H9 (cell line): ENCODE data around the gene TRIM2. TPM values are rescaled to one million over a fixed set of nuclear protein-coding genes. Genes with fewer than 3 reads are reported as not detected.

Source experiments
- DNase-seq: peaks from one replicate; pipeline ENCODE4 v3.0.0-alpha.2; 2017
- H2AFZ ChIP-seq: one replicate; pipeline ENCODE4 v1.6.1; 2013; ENCODE audit warnings: mild to moderate bottlenecking, low read length, control low read depth, moderate library complexity
- H2AK5ac ChIP-seq: 2 replicates; pipeline ENCODE4 v1.6.1; 2013; ENCODE audit warnings: low read length, control low read depth, mixed read lengths; ENCODE audit not compliant: insufficient read length
- H2BK120ac ChIP-seq: one replicate; pipeline ENCODE4 v1.6.1; 2013; ENCODE audit warnings: low read depth, mild to moderate bottlenecking, low read length, control low read depth, inconsistent platforms; ENCODE audit not compliant: poor library complexity, severe bottlenecking
- H2BK12ac ChIP-seq: 2 replicates; pipeline ENCODE4 v1.6.1; 2013; ENCODE audit warnings: low read length, control low read depth, mixed read lengths, low read depth; ENCODE audit not compliant: insufficient read length
- H2BK15ac ChIP-seq: 2 replicates; pipeline ENCODE4 v1.6.1; 2013; ENCODE audit warnings: low read depth, low read length, control low read depth
- H2BK20ac ChIP-seq: one replicate; pipeline ENCODE4 v1.6.1; 2013; ENCODE audit warnings: low read depth, mild to moderate bottlenecking, low read length, control low read depth, inconsistent platforms; ENCODE audit not compliant: poor library complexity, severe bottlenecking
- H2BK5ac ChIP-seq: 2 replicates; pipeline ENCODE4 v1.6.1; 2013; ENCODE audit warnings: low read length, control low read depth, mixed read lengths; ENCODE audit not compliant: insufficient read length
- H3K14ac ChIP-seq: 2 replicates; pipeline ENCODE4 v1.6.1; 2013; ENCODE audit warnings: low read length, control low read depth; ENCODE audit not compliant: insufficient read depth
- H3K18ac ChIP-seq: 2 replicates; pipeline ENCODE4 v1.6.1; 2013; ENCODE audit warnings: low read depth, mild to moderate bottlenecking, mixed read lengths, low read length, control low read depth; ENCODE audit not compliant: insufficient read length
- H3K23ac ChIP-seq: 2 replicates; pipeline ENCODE4 v1.6.1; 2013; ENCODE audit warnings: low read length, control low read depth, mixed read lengths, low read depth; ENCODE audit not compliant: insufficient read length
- H3K23me2 ChIP-seq: 2 replicates; pipeline ENCODE4 v1.6.1; 2013; ENCODE audit warnings: low read depth, mild to moderate bottlenecking, mixed read lengths, low read length, control low read depth; ENCODE audit not compliant: insufficient read length, poor library complexity, severe bottlenecking
- H3K27ac ChIP-seq: 2 replicates; pipeline ENCODE4 v1.5.1; 2013; ENCODE audit warnings: low read length, control low read depth, mixed read lengths, low read depth; ENCODE audit not compliant: insufficient read length
- H3K27me3 ChIP-seq: 2 replicates; pipeline ENCODE4 v1.6.1; 2013; ENCODE audit warnings: low read length, control low read depth, inconsistent platforms; ENCODE audit not compliant: insufficient read depth
- H3K4ac ChIP-seq: 2 replicates; pipeline ENCODE4 v1.6.1; 2013; ENCODE audit warnings: low read depth, mild to moderate bottlenecking, control low read depth, inconsistent platforms, low read length, moderate library complexity
- H3K4me1 ChIP-seq: 2 replicates; pipeline ENCODE4 v1.6.1; 2013; ENCODE audit warnings: low read length, control low read depth, inconsistent platforms; ENCODE audit not compliant: insufficient read depth
- H3K4me2 ChIP-seq: 2 replicates; pipeline ENCODE4 v1.6.1; 2013; ENCODE audit warnings: low read length, control low read depth, mixed read lengths; ENCODE audit not compliant: insufficient read length, insufficient read depth
- H3K56ac ChIP-seq: 2 replicates; pipeline ENCODE4 v1.6.1; 2013; ENCODE audit warnings: low read depth, mild to moderate bottlenecking, mixed read lengths, low read length, control low read depth; ENCODE audit not compliant: insufficient read length
- H3K79me1 ChIP-seq: 2 replicates; pipeline ENCODE4 v1.6.1; 2013; ENCODE audit warnings: low read depth, mild to moderate bottlenecking, moderate library complexity, low read length, control low read depth, inconsistent platforms; ENCODE audit not compliant: insufficient read depth, poor library complexity, severe bottlenecking
- H3K79me2 ChIP-seq: 2 replicates; pipeline ENCODE4 v1.6.1; 2013; ENCODE audit warnings: low read length, control low read depth, inconsistent platforms; ENCODE audit not compliant: insufficient read depth
- H3K9ac ChIP-seq: 2 replicates; pipeline ENCODE4 v1.6.1; 2013; ENCODE audit warnings: low read length, control low read depth, mixed read lengths; ENCODE audit not compliant: insufficient read length; ENCODE audit errors: extremely low read depth
- H3K9me3 ChIP-seq: one replicate; pipeline ENCODE4 v1.6.1; 2013; ENCODE audit warnings: low read depth, low read length, inconsistent platforms; ENCODE audit not compliant: control insufficient read depth
- H3T11ph ChIP-seq: one replicate; pipeline ENCODE4 v1.6.1; 2013; ENCODE audit warnings: mild to moderate bottlenecking, low read length, control low read depth, inconsistent platforms
- H4K20me1 ChIP-seq: one replicate; pipeline ENCODE4 v1.6.1; 2013; ENCODE audit not compliant: control insufficient read depth, insufficient read length, insufficient read depth
- H4K5ac ChIP-seq: 2 replicates; pipeline ENCODE4 v1.6.1; 2013; ENCODE audit warnings: low read depth, mild to moderate bottlenecking, mixed read lengths, low read length, control low read depth; ENCODE audit not compliant: insufficient read length
- H4K8ac ChIP-seq: replicated peaks from 2 replicates; pipeline ENCODE4 v1.6.1; 2013; ENCODE audit warnings: low read length, control low read depth, mixed read lengths, low read depth; ENCODE audit not compliant: insufficient read length
- H4K91ac ChIP-seq: 2 replicates; pipeline ENCODE4 v1.6.1; 2013; ENCODE audit warnings: low read depth, mild to moderate bottlenecking, moderate library complexity, mixed read lengths, low read length, control low read depth; ENCODE audit not compliant: insufficient read length
- H3K27ac Mint-ChIP-seq, 3 experiments: 2 replicates in 2 of 3; 3 replicates in 1 of 3; pipeline ENCODE4 v1.8.0; 2020 to 2021; ENCODE audit warnings: mixed read lengths in 3 of 3, mild to moderate bottlenecking in 1 of 3, moderate library complexity in 1 of 3
- H3K27me3 Mint-ChIP-seq: 2 replicates; pipeline ENCODE4 v1.8.0; 2021; ENCODE audit warnings: low read depth, mild to moderate bottlenecking, moderate library complexity, mixed read lengths
- H3K36me3 Mint-ChIP-seq, 3 experiments: 2 replicates in 2 of 3; 3 replicates in 1 of 3; pipeline ENCODE4 v1.8.0; 2020 to 2021; ENCODE audit warnings: low read depth in 3 of 3, mixed read lengths in 3 of 3; ENCODE audit not compliant: insufficient read depth in 1 of 3
- H3K4me1 Mint-ChIP-seq, 2 experiments: 2 replicates each; pipeline ENCODE4 v1.8.0; 2020; ENCODE audit warnings: mixed read lengths in 2 of 2
- H3K4me3 Mint-ChIP-seq, 2 experiments: 2 replicates in 1 of 2; 3 replicates in 1 of 2; pipeline ENCODE4 v1.8.0; 2020 to 2021; ENCODE audit warnings: mild to moderate bottlenecking in 2 of 2, mixed read lengths in 2 of 2, moderate library complexity in 1 of 2
- H3K9me3 Mint-ChIP-seq, 2 experiments: 2 replicates in 1 of 2; 3 replicates in 1 of 2; pipeline ENCODE4 v1.8.0; 2020; ENCODE audit warnings: mild to moderate bottlenecking in 2 of 2, mixed read lengths in 2 of 2, moderate library complexity in 1 of 2
- WGBS: extraction: QIAGEN DNeasy Blood & Tissue Kit; methylation state at CpG from one replicate; pipeline ENCODE4 v1.1.7; 2013; ENCODE audit warnings: missing lambda C conversion rate, low lambda C conversion rate, mixed read lengths; ENCODE audit not compliant: insufficient read length; ENCODE audit errors: extremely low coverage; 5-methylcytosine and 5-hydroxymethylcytosine counted together
- total RNA-seq: library from RNA; stranded (reverse); gene quantifications from 2 replicates; pipeline ENCODE4 v1.2.1, GENCODE V29; 2021
- TF ChIP-seq, protein P1 (sequence below): fragments of 200-600 bp; sonication (generic); conservative IDR thresholded peaks from 3 replicates; pipeline ENCODE4 v1.8.0; 2021; ENCODE audit warnings: antibody characterized with exemption, mild to moderate bottlenecking

TRIM2 gene
- total RNA-seq, 1 experiment from 2014 or later = 28.9 TPM

DNA sequence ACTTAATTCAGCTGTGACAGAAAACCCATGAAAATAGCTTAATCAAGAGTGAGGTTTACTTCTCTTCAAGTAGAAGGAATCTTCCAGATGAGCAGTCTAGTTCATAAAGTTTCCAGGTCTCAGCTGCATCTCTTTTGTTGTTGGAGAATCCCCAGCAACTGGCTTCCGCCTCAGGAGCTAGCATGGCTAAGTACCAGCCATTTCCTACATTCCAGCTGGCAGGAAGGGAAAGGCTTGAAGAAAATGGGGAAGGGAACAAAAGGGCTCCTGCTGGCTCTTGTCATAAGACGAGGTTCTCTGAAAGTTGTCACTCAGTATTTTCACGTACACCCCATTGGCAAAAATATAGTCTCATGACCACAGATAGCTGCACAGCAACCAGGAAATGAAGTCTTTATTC is 27.3 kb upstream of the TRIM2 start:
- Histone ChIP-seq H2BK5ac (no peak overlapping the region), H4K20me1 (no peaks in the 10 kb centered on the region), H3T11ph (no peak overlapping the region), H3K9me3 (no peaks in the 10 kb centered on the region), H3K23me2 (no peaks in the 10 kb centered on the region), H3K9ac (no peak overlapping the region), H3K14ac (no peak overlapping the region), H2BK20ac (no peak overlapping the region), H3K4me1 (no peaks in the 10 kb centered on the region), H2BK120ac (no peak overlapping the region), H3K27ac (no peak overlapping the region), H3K79me1 (no peaks in the 10 kb centered on the region), H2AFZ (no peak overlapping the region), H3K56ac (no peak overlapping the region), H4K5ac (no peak overlapping the region), H3K4ac (no peak overlapping the region), H3K4me2 (no peak overlapping the region), H2BK12ac (no peak overlapping the region), H4K91ac (no peak overlapping the region), H3K23ac (no peak overlapping the region), H3K27me3 (no peaks in the 10 kb centered on the region), H2BK15ac (no peak overlapping the region), H2AK5ac (no peak overlapping the region), H3K18ac (no peak overlapping the region), H4K8ac (no peak overlapping the region), H3K79me2 (no peaks in the 10 kb centered on the region)
- TF ChIP-seq, protein P1, sequence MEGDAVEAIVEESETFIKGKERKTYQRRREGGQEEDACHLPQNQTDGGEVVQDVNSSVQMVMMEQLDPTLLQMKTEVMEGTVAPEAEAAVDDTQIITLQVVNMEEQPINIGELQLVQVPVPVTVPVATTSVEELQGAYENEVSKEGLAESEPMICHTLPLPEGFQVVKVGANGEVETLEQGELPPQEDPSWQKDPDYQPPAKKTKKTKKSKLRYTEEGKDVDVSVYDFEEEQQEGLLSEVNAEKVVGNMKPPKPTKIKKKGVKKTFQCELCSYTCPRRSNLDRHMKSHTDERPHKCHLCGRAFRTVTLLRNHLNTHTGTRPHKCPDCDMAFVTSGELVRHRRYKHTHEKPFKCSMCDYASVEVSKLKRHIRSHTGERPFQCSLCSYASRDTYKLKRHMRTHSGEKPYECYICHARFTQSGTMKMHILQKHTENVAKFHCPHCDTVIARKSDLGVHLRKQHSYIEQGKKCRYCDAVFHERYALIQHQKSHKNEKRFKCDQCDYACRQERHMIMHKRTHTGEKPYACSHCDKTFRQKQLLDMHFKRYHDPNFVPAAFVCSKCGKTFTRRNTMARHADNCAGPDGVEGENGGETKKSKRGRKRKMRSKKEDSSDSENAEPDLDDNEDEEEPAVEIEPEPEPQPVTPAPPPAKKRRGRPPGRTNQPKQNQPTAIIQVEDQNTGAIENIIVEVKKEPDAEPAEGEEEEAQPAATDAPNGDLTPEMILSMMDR = no peak
- H3K36me3 Mint-ChIP-seq = no peaks in the 10 kb centered on the region; a peak in 1 of 7 replicates
- peaks cover 17 to 18% of the 10 kb centered on the region in 2 experiments for H3K4me1 Mint-ChIP-seq
- no peak for DNase-seq
- H3K27me3 Mint-ChIP-seq = peaks cover 2% of the 10 kb centered on the region; the same call in 1 of the 2 replicates
- no peaks in the 10 kb centered on the region for H3K9me3 Mint-ChIP-seq
- H3K27ac Mint-ChIP-seq = peak overlapping the region in 1 of 3 experiments; percentile 40; a peak in 1 of 7 replicates
- no peak overlapping the region for H3K4me3 Mint-ChIP-seq
- no CpG with 5 or more reads among the region's 3 CpGs for WGBS
